ENCODE measurements around the gene DUSP2. TPM values are rescaled to one million over a fixed set of nuclear protein-coding genes. Genes with fewer than 3 reads are reported as not detected.
"Not testable (repeated sequence)": the region's sequence is repeated elsewhere in the genome, so short reads cannot be mapped to it uniquely, and the experiment has no call there.

DUSP2 gene
- total RNA-seq, 1 donor from 2014 or later: 1.9 TPM

DNA sequence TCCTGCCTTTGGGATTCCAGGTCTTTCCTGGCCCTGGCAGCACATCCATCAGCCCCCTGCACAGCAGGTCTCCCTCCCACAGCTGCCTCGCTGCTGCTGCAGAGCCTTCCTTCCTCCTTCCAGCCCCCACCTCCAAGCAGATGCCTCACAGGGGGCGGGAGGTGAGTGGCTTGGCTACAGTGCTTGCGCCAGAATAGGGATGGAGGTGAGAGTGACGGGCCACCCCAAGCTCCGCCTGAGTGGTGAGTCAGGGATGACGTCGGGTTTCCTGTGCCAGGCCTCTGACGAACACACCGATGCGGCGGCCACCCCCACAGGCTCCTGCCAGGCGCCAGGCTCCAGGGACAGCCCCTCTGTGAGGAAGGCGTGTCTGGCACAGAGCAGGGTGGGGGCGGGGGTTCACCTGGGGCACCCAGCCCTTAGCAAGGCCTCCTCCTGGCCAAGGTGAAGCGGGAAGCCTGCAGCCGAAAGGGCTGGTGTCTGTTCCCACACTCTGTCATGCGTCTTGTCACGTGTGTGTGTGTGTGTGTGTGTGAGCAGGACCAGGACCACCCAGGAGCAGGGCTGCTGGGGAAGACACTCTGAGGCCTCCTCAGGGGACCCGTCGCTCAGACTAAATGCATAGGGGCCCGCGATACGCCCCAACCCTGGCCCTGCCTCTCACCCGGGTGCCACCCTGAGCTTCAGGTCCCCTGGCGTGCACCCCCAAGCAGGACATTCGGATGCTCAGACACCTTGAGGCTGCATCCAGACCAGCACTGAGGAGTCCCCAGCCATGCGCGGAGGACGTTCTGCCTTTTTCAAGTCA, 3.4 kb upstream of the DUSP2 start:
- no peak for DNase-seq (ENCODE audit: low read depth)

DNA sequence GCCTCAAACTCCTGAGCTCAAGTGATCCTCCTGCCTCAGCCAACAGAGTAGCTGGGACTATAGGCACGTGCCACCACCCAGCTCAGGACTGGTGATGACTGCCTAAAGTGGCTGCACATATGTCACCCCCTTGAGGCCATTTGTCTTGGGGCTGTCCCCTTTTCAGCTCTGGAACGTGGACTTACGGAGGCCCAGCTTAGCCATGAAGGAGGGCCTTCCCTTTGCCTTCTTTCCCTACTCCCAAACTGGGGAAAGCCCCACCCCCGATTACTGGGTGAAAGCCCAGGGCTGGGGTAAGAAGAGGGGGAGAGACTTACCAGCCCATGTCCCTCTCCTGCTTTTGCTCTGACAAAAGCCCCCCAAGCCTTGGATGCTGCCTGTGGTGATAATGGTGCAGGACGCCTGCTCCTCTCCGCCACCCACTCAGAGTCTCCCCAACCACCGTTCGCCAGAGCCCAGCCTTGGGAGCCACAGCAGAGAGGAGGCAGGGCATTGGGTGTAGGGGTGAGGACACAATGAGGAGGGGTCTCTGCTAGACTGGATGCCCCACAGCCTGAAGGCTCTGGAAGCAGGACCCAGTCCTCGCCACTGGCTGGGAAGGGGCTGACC, 2.5 kb upstream of the DUSP2 start:
- DNase-seq (ENCODE audit: low read depth): no peak

DNA sequence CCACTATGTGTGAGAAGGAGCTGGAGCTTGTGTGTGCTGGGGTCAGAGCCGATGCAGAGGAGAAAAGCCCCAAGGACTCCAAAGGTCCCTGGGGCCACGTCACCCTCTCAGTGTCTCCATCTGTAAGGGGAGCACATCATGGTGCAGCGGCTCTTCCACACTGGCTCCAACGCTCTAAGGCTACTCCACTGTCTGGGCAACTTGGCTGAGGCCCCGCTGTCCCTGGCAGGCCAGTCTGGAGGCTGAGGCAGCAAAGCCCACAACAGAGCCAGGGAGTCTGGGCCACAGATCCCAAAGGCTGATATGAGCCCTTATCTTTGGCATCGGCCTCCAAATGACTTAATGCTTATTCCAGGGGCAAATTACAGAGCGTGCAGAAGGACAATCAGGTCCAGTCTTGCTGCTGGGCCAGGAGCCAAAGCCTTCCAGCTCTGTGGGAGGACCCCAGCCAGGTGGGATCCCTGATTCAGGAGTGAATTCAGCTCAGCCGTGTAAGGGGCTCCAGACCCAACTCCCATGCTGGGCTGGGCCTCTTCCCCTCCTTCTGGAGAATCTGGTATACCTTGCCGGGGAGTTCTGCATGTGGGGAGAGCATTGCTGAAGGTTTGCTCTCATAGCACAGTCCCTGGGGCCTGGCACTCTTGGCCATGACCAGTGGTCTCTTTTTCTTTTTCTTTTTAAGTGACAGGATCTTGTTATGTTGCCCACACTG, 1.8 kb upstream of the DUSP2 start:
- no peak for DNase-seq (ENCODE audit: low read depth)

DNA sequence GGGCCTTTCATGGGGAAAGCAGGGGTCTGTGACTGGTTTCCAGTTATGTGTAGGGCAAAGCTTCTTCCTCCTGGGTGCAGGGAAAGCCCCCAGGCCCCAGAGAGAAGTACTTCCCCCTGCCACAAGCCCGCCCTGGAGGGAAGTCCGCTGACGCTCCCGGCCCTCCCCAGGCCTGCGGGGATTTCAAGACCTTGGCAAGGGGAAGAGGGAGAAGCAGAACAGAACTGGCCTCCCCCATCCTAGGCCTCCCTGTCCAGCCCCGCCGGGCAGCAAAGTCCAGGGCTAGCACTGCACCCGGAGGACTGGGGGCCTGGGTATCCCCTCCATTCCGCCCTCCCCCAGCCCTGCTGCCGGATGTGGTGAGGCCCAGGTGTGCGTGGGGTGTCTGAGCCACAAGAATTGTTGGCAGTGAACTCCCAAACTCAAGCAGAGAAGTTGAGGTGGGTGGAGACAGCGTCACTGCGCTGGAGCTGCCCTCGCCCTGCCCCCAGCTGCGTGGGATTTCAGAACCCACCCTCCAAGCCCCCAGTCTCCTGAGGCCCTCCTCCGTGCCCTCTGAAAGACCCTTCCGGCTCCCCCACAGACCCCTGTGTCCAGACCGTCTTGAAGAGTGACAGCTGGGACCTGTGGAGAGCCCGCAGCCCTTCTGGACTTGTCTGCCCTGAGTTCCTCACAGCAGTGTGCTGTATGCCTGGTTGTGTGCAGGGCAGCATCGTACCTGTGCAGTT, 1.1 kb upstream of the DUSP2 start:
- no peak for DNase-seq (ENCODE audit: low read depth)

DNA sequence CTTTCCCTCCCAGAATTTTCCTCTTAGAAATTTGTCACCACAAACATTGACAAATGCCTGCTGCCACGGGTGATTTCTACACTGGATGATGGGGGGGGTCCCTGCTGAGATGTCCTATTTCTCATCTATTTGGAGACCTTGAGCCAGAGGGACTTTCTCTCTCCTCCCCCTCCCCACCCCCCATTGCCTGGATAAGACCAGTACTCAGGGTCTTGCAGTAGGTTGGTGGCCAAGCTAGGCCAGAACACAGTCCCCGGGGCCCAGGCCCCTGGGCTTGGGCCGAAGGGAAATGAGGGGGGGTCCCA, 560 bp upstream of the DUSP2 start:
- no peak for DNase-seq (ENCODE audit: low read depth)

DNA sequence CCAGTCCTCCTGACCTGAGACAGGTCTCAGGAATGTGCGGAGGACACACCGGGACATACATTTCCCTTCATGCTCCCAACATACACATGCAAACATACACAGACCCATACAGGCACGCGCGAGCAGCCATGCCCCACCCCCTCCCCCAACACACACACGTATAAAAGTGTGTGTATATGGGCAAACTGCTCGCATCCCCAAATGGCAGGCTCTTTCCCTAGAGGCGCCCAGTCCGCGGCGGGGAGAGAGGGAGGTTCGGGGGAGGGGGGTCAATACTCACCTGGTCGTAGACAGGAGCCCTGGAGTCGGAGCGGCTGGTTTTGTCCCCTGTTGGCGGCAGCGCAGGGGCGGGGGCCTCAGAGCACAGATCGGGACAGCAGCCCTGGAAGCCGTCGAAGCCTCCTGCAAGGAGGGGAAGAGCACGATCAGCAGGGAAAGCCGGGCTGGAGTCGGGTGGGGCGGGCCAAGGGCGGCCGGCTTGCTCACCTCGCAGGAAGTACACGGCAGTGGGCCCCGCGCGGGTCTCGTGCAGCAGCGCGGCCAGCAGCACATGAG, 682 bp downstream of the DUSP2 start:
- DNase-seq (ENCODE audit: low read depth): no peak

DNA sequence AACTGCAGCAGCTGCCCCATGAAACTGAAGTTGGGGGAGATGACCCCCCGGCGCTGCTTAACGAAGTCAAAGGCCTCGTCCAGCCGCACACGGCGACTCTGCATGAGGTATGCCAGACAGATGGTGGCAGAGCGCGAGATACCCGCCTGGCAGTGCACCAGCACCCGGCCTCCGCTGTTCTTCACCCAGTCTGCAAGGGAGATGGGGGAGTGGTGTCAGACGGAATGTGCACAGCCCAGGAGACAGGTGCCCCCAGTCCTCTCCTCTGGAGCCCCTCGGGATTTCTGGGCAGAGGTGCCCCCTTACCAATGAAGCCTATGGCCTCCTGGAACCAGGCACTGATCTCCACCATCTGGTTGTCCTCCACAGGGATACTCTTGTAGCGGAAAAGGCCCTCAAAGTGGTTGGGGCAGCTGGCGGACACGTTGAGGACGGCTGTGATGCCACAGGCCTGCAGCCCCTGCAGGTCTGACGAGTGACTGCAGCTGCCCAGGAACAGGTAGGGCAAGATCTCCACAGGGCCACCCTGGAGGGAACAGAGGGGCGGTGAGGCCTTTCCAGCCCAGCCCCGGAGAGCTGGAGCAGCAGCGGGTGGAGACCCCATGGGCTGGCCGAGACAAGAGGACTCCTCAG, 1.3 kb downstream of the DUSP2 start:
- DNase-seq (ENCODE audit: low read depth): no peak

DNA sequence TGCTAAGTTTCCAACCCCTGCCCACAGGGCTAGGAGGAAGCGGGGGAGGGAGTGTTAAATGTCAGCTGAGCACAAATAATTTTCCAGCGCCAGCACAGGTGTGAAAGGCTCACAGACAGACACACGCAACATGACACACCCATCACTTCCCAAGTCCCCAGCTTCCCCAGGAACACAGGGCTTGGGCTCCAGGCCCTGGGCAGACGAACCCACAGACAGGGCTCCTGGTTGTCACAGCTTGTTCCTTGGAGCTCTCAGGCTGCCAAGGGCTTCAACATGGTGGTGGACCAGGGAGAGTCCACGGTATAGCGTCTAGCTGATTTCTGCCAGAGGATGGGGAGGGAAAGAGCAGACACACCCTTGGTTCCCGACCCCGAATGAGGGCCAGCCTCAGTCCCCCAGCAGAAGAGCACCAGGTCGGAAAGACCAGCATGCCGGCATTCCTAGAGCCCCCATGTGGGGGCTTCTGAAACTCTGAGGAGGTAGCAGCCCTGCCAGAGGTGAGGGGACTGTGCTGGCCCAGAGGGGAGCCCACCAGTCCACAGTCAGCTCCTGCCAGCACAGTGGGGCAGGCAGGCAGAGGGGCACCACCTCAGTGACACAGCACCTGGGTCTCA, 1.9 kb downstream of the DUSP2 start:
- no peak for DNase-seq (ENCODE audit: low read depth)

DNA sequence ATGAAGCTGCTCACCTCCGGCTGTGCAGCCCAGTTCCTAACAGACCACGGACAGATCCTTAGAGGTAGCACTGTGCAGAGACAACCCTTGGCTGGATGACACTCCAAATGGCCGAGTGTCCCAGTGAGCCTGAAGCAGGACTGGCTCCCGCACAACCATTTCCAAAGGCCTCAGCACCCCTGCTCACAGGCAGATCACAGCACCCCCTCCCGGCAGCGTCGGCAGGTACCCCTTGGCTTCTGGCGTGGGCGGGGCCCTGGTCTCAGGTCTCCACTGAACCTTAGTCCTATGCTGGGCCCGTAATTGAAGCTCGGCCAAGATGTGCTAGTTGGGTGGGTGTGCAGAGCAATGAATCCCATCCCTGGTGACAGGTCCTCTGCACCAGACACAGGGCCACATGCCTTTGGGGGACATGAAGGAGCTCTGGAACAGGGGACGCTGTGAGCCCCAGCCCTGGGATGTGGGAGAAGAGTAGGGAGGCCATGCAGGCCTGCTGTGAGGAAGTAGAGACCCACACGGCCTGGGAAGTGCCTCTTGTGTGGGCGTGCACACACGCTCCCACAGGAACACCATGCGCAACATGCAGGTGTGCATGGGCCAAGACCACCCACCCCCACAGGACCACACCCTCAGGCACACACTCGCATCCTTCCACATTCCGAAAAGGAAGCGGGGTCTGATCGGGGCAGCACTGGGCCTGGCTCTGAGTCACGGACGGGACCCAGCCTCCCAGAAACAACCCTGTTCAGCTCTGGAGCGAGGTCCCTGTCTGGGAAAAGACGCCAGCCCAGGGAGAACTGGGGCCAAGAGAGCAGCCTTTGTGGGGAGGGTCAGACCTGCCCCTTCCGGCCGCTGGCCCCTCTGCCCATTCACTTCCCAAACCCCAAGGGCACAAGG, 2.8 kb downstream of the DUSP2 start:
- no peak for DNase-seq (ENCODE audit: low read depth)

DNA sequence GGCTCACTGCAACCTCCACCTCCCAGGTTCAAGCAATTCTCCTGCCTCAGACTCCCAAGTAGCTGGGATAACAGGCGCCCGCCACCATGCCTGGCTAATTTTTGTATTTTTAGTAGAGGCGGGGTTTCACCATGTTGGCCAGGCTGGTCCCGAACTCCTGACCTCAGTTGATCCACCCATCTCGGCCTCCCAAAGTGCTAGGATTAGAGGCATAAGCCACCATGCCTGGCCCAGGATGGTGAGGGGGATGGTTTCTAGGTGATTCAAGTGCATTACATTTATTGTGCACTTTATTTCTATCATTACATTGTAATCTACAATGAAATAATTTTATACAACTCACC, 3.6 kb downstream of the DUSP2 start:
- not testable (repeated sequence) for DNase-seq (ENCODE audit: low read depth)

DNA sequence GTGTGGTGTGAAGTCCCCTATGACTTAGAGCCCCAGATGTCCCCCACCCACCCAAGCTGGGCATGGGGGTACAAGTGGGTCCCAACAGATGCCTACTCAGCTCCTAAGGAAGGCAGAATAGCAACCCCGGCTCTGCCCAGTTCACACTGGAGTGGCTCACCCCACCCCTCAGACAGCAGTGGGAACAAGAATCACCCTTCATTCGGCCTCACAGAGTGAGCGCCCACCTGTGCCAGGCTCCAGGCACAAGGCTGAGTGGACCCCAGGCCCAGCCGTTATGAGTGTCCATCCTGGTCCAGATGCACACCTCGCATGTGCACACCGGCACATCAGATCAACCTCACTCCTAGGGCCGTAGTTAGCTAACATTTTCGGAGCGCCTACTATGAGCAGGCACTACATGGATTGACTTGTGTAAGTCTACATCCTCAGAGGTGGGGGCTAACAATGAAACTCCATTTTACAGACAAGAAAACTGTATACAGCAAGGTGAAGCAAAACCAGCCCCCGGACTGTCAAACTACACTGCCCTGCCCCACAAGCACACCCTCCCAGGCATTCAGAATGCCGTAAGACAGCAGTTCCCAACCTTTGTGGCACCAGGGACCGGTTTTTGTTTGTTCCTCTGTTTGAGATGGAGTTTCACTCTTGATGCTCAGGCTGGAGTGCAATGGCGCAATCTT, 4.2 kb downstream of the DUSP2 start:
- no peak for DNase-seq (ENCODE audit: low read depth)

DNA sequence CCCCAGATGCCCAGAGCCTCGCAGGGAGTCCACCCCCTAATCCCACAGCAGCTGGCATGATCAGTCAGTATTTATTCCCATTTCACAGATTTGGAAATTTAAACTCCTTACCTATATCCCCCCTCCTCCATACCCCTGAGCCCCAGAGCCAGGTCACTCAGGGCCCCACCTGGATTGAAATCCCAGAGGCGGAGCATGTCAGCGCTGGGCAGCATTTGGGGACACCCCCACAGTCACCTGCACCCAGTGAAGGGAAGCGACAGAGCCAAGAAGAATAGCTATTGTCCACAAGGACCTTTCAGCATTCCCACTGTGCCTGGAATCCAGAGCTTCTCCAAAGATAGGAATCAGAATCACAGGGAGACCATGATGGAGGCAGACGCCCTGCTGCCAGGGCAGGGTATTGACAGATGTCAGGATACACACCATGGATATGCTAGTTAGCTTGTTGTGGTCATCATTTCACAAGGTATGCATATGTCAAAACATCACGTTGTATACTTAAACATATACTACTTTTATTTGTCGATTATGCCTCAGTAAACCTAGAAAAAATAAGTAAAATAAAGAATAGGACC, 6.0 kb downstream of the DUSP2 start:
- DNase-seq (ENCODE audit: low read depth): no peak

DNA sequence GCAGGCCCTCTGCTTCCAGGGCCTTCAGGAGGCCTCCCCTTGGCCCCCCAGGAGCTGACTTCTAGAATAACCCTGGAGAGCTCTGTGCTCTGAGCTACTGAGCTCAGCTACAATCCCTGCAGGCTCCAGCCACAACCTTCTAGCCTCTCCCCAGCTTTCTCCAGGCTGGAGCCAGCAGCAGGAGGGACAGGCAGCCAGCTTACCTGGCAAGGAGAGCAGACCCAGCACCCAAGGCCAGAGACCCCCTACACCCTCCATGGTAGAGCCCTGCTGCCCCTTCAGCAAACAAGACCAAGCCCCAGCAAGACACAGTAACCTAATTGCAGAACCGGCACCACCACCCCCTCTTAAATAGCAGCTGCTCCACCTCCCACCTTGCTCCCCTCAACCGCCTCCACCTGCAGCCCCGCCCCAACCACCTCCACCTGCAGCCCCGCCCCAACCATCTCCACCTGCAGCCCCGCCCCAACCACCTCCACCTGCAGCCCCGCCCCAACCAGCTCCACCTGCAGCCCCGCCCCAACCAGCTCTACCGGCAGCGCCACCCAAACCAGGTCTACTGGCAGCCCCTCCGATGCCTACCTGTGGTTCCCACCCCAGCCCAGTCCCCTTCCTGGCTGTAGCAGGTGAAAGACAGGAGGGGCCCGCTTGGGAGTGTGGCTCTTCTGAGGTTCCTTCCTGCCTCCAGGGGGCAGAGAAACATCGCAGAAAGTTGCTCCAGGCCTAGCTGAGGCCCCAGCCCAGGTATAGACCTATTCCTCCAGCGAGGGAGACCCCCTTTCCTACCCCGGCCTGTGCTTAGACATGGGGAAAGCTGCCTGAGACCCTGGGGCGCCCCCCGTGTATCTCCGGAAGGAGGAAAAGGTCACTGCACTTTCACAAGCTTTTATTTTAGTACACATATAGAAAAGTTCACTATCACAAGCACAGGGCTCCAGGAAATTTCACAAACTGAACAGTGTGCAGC, 6.8 kb downstream of the DUSP2 start, which contains the start of gene ASTL:
TSS of gene ASTL (minus strand) at position 324 of the 967 bp plus-strand sequence. CDS start at position 258, 66 bp downstream.
- DNase-seq (ENCODE audit: low read depth): no peak

DNA sequence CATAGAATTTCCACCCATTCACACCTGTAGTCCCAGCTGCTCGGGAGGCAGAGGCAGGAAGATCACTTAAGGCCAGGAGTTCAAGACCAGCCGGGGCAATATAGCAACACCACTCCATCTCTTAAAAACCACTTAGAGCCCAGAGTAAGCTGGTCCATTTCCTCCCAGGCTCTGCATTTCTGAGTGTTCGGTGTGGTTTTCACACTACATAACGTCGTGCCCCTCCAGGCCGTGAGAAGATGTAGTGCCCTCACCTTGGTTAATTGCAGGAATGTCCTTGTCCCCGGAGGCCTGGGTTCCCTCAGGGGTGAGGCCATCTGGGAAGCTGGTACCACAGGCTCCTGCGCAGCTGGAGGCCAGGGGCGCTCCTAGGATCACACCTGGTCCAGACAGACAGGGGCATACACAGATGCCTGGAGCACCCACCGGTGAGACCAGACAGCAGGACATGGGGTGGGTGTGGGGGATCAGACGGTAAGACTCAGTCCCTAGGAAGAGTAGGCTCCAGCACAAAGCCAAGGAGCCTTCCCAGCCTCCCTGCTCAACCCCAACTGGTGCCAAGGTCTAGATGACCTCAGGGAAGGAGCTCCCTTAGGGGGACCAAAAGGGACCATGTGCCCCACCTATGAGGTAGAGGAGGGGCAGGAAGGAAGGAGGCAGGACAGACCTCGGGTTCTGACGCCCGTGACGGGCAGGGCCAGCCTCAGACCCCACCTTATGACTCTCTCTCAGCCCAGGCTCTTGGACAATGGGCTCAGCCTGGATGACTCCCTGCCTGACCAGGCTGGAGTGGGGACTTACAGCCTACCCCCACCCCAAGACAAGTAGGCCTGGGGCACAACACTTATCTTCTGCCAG, 7.7 kb downstream of the DUSP2 start:
- no peak for DNase-seq (ENCODE audit: low read depth)

DNA sequence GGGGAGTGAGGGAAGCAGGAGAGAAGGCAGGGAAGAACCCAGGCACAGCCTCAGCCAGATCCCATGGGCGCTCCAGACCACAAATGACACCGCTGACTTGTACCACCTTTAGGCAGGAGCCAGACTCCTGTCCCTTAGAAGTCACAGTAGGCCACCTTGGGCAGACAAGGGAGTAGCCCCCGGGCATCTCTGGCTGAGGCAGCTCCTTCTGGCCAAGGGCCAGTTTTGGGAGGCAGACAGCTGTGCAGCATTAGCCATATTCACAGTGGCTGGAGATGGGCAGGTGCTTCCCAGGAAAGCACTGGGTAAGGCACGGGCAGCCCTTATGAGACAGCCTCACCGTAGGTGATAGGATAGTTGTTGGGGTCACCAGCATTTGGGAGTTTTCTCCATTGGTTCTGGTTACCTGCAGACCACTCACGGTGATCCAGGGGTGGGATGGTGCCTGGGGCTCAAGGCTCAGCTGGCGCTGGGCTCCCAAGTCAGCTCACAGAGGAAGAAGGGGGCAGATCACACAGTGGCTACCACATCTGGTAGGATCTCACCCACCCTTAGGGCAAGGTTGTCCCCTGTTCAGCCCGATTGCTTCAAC, 9.0 kb downstream of the DUSP2 start:
- DNase-seq (ENCODE audit: low read depth): peak; percentile 28

DNA sequence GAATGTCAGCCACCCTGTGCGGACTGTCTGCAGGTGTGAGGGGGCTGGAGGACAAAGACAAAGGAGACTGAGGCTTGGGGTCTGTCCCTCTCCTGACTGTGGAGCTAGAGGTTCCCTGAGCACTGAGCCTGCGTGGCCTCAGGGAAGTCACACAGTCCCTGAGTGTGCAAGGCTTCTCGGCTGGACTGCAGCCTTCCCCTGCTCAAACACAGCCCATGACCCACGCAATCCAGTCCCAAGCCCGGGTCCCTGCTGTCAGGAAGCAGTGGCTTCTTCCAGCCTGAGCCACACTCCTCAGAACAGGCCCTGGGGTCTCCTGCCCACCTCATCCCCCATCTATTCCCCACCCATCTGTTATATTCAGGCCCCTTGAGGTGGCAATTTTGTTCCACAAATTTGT, 9.6 kb downstream of the DUSP2 start:
- DNase-seq (ENCODE audit: low read depth): no peak

Measured in myocyte (in vitro differentiated cells).